HepG2 (cell line): ENCODE measurements around the gene SRP9. TPM values are rescaled to one million over a fixed set of nuclear protein-coding genes. Genes with fewer than 3 reads are reported as not detected.
A peak's percentile ranks its signal among the peaks of the same experiment; 100 is the strongest.

Experiments
- GPN1 ChIP-seq: sonication (generic); formaldehyde crosslinking; IDR thresholded peaks from 2 replicates; pipeline ENCODE4 v1.5.1; 2020; ENCODE audit warnings: missing genetic modification reagents, borderline replicate concordance
- HOXA3 ChIP-seq: sonication (generic); formaldehyde crosslinking; IDR thresholded peaks from 2 replicates; pipeline ENCODE4 v1.5.0; 2020; ENCODE audit warnings: missing genetic modification reagents
- KDM5A ChIP-seq: fragments of 200-600 bp; sonication (generic); IDR thresholded peaks from 2 replicates; pipeline ENCODE4 v1.7.0; 2018; ENCODE audit warnings: antibody characterized with exemption, mild to moderate bottlenecking, low read length, borderline replicate concordance
- KMT2B ChIP-seq: IDR thresholded peaks from 2 replicates; pipeline ENCODE4 v1.6.1; 2016; ENCODE audit warnings: missing genetic modification reagents, missing compliant biosample characterization
- MXD3 ChIP-seq: IDR thresholded peaks from 2 replicates; pipeline ENCODE4 v1.6.1; 2016; ENCODE audit warnings: mild to moderate bottlenecking, missing biosample characterization, missing genetic modification reagents
- PHF5A ChIP-seq: IDR thresholded peaks from one replicate; pipeline ENCODE4 v1.6.1; 2018; ENCODE audit warnings: low read depth, missing genetic modification reagents; ENCODE audit not compliant: unreplicated experiment
- SAP130 ChIP-seq: IDR thresholded peaks from 2 replicates; pipeline ENCODE4 v1.6.1; 2016; ENCODE audit warnings: low read depth
- SNAPC5 ChIP-seq: sonication (generic); formaldehyde crosslinking; IDR thresholded peaks from 2 replicates; pipeline ENCODE4 v1.8.1; 2023; ENCODE audit warnings: mild to moderate bottlenecking, missing genetic modification reagents, borderline replicate concordance
- SOX6 ChIP-seq, 2 experiments: fragments of 450-650 bp in 1 of 2; sonication (generic) in 1 of 2; formaldehyde crosslinking in 1 of 2; IDR thresholded peaks; 2 replicates each; pipeline versions ENCODE4 v1.4.0 to v1.6.1; 2017 to 2020; ENCODE audit warnings: antibody characterized with exemption in 1 of 2, mild to moderate bottlenecking in 1 of 2, missing genetic modification reagents in 1 of 2
- ZFP36 ChIP-seq: fragments of 150-350 bp; IDR thresholded peaks from 2 replicates; pipeline ENCODE4 v1.6.1; 2018; ENCODE audit warnings: borderline replicate concordance, low read length, low read depth; ENCODE audit not compliant: partially characterized antibody
- polyA plus RNA-seq, 8 experiments: library from polyadenylated mRNA; depleted of rRNA in 3 of 8; stranded (reverse) in 7 of 8; unstranded in 1 of 8; fragments of >200 nt; fragmentation: Illumina TruSeq in 4 of 8; extraction: Trizol in 4 of 8; gene quantifications; 2 replicates each; pipeline versions ENCODE4 v1.2.1 to v1.2.3, GENCODE V29; 2011 to 2016; ENCODE audit warnings: low read depth in 4 of 8, missing spikeins in 1 of 8, mixed read lengths in 1 of 8; ENCODE audit not compliant: insufficient read depth in 1 of 8
- total RNA-seq, 5 experiments: library from RNA; depleted of rRNA; stranded (reverse); fragments of >200 nt; fragmentation: Illumina TruSeq; extraction: Trizol; gene quantifications; 2 replicates each; pipeline ENCODE4 v1.2.3, GENCODE V29; 2016; ENCODE audit warnings: low read depth in 1 of 5
- TF ChIP-seq, protein P1 (sequence below): sonication (generic); IDR thresholded peaks from 2 replicates; pipeline ENCODE4 v1.6.1; 2016; ENCODE audit warnings: low read depth, borderline replicate concordance
- TF ChIP-seq, protein P2 (sequence below), 2 experiments: sonication (generic) in 1 of 2; formaldehyde crosslinking in 1 of 2; IDR thresholded peaks; 2 replicates each; pipeline versions ENCODE4 v1.6.1 to v1.9.0; 2014 to 2022; ENCODE audit warnings: antibody characterized with exemption in 1 of 2, borderline replicate concordance in 1 of 2, inconsistent platforms in 1 of 2, low read depth in 1 of 2, missing genetic modification reagents in 1 of 2
- TF ChIP-seq, protein P3 (sequence below): sonication (generic); formaldehyde crosslinking; IDR thresholded peaks from 2 replicates; pipeline ENCODE4 v1.5.1; 2020; ENCODE audit warnings: mild to moderate bottlenecking, missing genetic modification reagents
- TF ChIP-seq, protein P4 (sequence below), 2 experiments: sonication (generic) in 1 of 2; formaldehyde crosslinking in 1 of 2; IDR thresholded peaks; 2 replicates each; pipeline versions ENCODE4 v1.4.0 to v1.6.1; 2018 to 2020; ENCODE audit warnings: missing genetic modification reagents in 2 of 2, borderline replicate concordance in 1 of 2, low read depth in 1 of 2, mild to moderate bottlenecking in 1 of 2, missing biosample characterization in 1 of 2

The SRP9 gene
- total and polyA plus RNA-seq, 2 of the 13 experiments (the other 11 are each of a cell fraction or from before 2014, with no cell fraction given), result 251 to 307 TPM

- TF ChIP-seq, protein P1, sequence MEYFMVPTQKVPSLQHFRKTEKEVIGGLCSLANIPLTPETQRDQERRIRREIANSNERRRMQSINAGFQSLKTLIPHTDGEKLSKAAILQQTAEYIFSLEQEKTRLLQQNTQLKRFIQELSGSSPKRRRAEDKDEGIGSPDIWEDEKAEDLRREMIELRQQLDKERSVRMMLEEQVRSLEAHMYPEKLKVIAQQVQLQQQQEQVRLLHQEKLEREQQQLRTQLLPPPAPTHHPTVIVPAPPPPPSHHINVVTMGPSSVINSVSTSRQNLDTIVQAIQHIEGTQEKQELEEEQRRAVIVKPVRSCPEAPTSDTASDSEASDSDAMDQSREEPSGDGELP, result peak; percentile 70; the same call in 1 of the 2 replicates
- TF ChIP-seq SAP130 (CRISPR knock-in tag) (peak; percentile 73), MXD3 (no peak), SNAPC5 (CRISPR knock-in tag) (no peak), KMT2B (peak; percentile 37; the same call in 1 of the 2 replicates), GPN1 (CRISPR knock-in tag) (no peak), HOXA3 (CRISPR knock-in tag) (peak; percentile 59), ZFP36 (no peak), SOX6 (IDR thresholded peaks at IDR 0.05) (no peak), SOX6 (CRISPR knock-in tag; IDR thresholded peaks at IDR 0.05) (peak; percentile 29; the same call in 1 of the 2 replicates), PHF5A (CRISPR knock-in tag) (peak; percentile 39), KDM5A (no peak)
- TF ChIP-seq, protein P2, sequence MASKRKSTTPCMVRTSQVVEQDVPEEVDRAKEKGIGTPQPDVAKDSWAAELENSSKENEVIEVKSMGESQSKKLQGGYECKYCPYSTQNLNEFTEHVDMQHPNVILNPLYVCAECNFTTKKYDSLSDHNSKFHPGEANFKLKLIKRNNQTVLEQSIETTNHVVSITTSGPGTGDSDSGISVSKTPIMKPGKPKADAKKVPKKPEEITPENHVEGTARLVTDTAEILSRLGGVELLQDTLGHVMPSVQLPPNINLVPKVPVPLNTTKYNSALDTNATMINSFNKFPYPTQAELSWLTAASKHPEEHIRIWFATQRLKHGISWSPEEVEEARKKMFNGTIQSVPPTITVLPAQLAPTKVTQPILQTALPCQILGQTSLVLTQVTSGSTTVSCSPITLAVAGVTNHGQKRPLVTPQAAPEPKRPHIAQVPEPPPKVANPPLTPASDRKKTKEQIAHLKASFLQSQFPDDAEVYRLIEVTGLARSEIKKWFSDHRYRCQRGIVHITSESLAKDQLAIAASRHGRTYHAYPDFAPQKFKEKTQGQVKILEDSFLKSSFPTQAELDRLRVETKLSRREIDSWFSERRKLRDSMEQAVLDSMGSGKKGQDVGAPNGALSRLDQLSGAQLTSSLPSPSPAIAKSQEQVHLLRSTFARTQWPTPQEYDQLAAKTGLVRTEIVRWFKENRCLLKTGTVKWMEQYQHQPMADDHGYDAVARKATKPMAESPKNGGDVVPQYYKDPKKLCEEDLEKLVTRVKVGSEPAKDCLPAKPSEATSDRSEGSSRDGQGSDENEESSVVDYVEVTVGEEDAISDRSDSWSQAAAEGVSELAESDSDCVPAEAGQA (IDR thresholded peaks at IDR 0.05; ENCODE audit: low read depth), result no peak
- TF ChIP-seq, protein P2 (CRISPR knock-in tag; IDR thresholded peaks at IDR 0.05; ENCODE audit: borderline replicate concordance), result no peak
- TF ChIP-seq, protein P3, sequence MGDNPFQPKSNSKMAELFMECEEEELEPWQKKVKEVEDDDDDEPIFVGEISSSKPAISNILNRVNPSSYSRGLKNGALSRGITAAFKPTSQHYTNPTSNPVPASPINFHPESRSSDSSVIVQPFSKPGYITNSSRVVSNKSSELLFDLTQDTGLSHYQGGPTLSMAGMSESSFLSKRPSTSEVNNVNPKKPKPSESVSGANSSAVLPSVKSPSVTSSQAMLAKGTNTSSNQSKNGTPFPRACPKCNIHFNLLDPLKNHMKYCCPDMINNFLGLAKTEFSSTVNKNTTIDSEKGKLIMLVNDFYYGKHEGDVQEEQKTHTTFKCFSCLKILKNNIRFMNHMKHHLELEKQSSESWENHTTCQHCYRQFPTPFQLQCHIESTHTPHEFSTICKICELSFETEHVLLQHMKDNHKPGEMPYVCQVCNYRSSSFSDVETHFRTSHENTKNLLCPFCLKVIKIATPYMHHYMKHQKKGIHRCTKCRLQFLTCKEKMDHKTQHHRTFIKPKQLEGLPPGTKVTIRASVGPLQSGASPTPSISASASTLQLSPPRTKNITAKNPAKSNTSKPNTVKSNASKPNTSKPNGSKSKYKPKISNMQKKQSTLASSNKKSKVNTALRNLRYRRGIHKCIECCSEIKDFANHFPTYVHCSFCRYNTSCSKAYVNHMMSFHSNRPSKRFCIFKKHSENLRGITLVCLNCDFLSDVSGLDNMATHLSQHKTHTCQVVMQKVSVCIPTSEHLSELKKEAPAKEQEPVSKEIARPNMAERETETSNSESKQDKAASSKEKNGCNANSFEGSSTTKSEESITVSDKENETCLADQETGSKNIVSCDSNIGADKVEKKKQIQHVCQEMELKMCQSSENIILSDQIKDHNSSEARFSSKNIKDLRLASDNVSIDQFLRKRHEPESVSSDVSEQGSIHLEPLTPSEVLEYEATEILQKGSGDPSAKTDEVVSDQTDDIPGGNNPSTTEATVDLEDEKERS (CRISPR knock-in tag), result no peak
- TF ChIP-seq, protein P4, sequence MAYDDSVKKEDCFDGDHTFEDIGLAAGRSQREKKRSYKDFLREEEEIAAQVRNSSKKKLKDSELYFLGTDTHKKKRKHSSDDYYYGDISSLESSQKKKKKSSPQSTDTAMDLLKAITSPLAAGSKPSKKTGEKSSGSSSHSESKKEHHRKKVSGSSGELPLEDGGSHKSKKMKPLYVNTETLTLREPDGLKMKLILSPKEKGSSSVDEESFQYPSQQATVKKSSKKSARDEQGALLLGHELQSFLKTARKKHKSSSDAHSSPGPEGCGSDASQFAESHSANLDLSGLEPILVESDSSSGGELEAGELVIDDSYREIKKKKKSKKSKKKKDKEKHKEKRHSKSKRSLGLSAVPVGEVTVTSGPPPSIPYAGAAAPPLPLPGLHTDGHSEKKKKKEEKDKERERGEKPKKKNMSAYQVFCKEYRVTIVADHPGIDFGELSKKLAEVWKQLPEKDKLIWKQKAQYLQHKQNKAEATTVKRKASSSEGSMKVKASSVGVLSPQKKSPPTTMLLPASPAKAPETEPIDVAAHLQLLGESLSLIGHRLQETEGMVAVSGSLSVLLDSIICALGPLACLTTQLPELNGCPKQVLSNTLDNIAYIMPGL (CRISPR knock-in tag; IDR thresholded peaks at IDR 0.05; ENCODE audit: borderline replicate concordance in 1 of 2, low read depth in 1 of 2), result peak in 1 of 2 experiments; percentile 45; a peak in 1 of 4 replicates
These were observed 8.8 kb upstream of the SRP9 start (continued) for GRCh38 chr1:225768662-225769426.
